Panc1 (cell line): ENCODE measurements around the gene PKMYT1. TPM values are rescaled to one million over a fixed set of nuclear protein-coding genes. Genes with fewer than 3 reads are reported as not detected.

Experiments
- ATAC-seq: fragments of 200-7000 bp; cut with Tn5 transposase; 2 replicates; pipeline ENCODE4 v1.9.1; 2020; ENCODE audit warnings: mild to moderate bottlenecking, moderate library complexity
- BruUV-seq: library from RNA; stranded (reverse); fragments of 400-500 nt; replicated peaks from 2 replicates; lab custom pipeline; 2021; lab: Mats Ljungman, UMichigan
- CTCF ChIA-PET: fragments of 300-600 bp; sonication (Branson Sonifier 250); formaldehyde crosslinking; loops from one replicate; lab custom pipeline; 2022; ENCODE audit warnings: antibody characterized with exemption; lab: Charles Lee
- POLR2A ChIA-PET: fragments of 300-600 bp; sonication (Branson Sonifier 250); formaldehyde crosslinking; loops from one replicate; lab custom pipeline; 2022; ENCODE audit warnings: antibody characterized with exemption; lab: Charles Lee
- DNase-seq: peaks from one replicate; pipeline ENCODE4 v3.0.0-alpha.2; 2010; ENCODE audit warnings: low read depth, low spot score
- H3K27ac ChIP-seq: 2 replicates; pipeline ENCODE4 v1.5.1; 2011; ENCODE audit warnings: mild to moderate bottlenecking, low read length, inconsistent platforms
- H3K27me3 ChIP-seq: fragments of 200-500 bp; sonication (Bioruptor generic); 2 replicates; pipeline ENCODE4 v1.6.0; 2014; ENCODE audit warnings: low read length, inconsistent platforms; ENCODE audit not compliant: control insufficient read depth, insufficient read depth
- H3K36me3 ChIP-seq: fragments of 200-500 bp; sonication (Bioruptor generic); 2 replicates; pipeline ENCODE4 v1.5.1; 2014; ENCODE audit warnings: inconsistent platforms, mild to moderate bottlenecking, low read length, moderate library complexity; ENCODE audit not compliant: control insufficient read depth, insufficient read depth
- H3K4me1 ChIP-seq: 2 replicates; pipeline ENCODE4 v1.5.1; 2011; ENCODE audit warnings: inconsistent platforms, mild to moderate bottlenecking, low read length, moderate library complexity; ENCODE audit not compliant: control insufficient read depth, insufficient read depth
- H3K4me3 ChIP-seq, 2 experiments: 2 replicates each; pipeline ENCODE4 v1.5.1; 2011 to 2012; ENCODE audit warnings: low read depth in 2 of 2, low read length in 2 of 2, mild to moderate bottlenecking in 2 of 2, inconsistent platforms in 1 of 2, moderate library complexity in 1 of 2
- H3K9me3 ChIP-seq: fragments of 200-500 bp; sonication (Bioruptor generic); 2 replicates; pipeline ENCODE4 v1.5.1; 2014; ENCODE audit warnings: low read depth, mild to moderate bottlenecking, inconsistent platforms, low read length, moderate library complexity; ENCODE audit not compliant: control insufficient read depth, insufficient read depth
- POLR2AphosphoS5 ChIP-seq: IDR thresholded peaks from 2 replicates; pipeline ENCODE4 v1.6.1; 2012; ENCODE audit warnings: mild to moderate bottlenecking, low read depth, low read length, moderate library complexity
- SIN3A ChIP-seq: IDR thresholded peaks from 2 replicates; pipeline ENCODE4 v1.6.1; 2012; ENCODE audit warnings: low read depth, mild to moderate bottlenecking, low read length, moderate library complexity, borderline replicate concordance; ENCODE audit not compliant: insufficient read depth
- TCF7L2 ChIP-seq: IDR thresholded peaks from 2 replicates; pipeline ENCODE4 v1.6.1; 2011; ENCODE audit warnings: mild to moderate bottlenecking, low read depth, low read length, inconsistent platforms
- in situ Hi-C: cut with HindIII; loops from 2 replicates; pipeline ENCODE4 v1.10.0; 2016; ENCODE audit warnings: low sequenced_read_pairs, low pct_unique_long_range_greater_than_20kb
- intact Hi-C: fragments of 100-400 bp; cut with micrococcal nuclease; formaldehyde crosslinking; loops from one replicate; pipeline ENCODE4 v1.10.0; 2022; ENCODE audit not compliant: unreplicated experiment
- total RNA-seq: library from RNA; stranded (reverse); gene quantifications from one replicate; pipeline ENCODE4 v1.2.1, GENCODE V29; 2021; ENCODE audit not compliant: unreplicated experiment
- TF ChIP-seq, protein P1 (sequence below), 2 experiments: IDR thresholded peaks; 2 replicates each; pipeline ENCODE4 v1.6.1; 2011 to 2012; ENCODE audit warnings: low read depth in 2 of 2, control low read depth in 1 of 2, low read length in 1 of 2, mild to moderate bottlenecking in 1 of 2, moderate library complexity in 1 of 2; ENCODE audit not compliant: insufficient read depth in 1 of 2
- TF ChIP-seq, protein P2 (sequence below): fragments of 450-650 bp; IDR thresholded peaks from 2 replicates; pipeline ENCODE4 v1.5.1; 2017; ENCODE audit warnings: mild to moderate bottlenecking

The PKMYT1 gene
- total RNA-seq, 1 experiment from 2014 or later, result 105 TPM

DNA sequence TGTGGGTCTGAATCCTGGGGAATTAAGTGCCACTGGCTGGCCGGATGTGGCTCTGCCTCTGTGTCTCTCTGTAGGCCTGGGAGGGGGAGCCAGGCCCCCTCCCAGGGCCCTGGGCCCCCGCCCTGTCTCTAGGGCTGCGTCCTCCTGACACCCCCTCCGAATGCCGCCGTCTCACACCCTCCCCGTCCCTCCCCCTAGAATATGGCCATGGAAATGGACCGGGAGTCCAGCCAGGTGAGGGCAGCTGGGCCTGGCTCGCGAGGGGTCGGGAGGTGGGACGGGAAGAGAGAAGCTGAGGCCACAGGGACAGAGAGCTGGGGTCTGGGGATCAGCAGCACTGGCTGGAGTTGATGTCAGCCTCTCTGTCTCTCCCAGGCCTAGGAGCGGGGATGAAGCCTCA lies 16.1 kb upstream of the PKMYT1 start:
- no TSS peak for BruUV-seq
- intact Hi-C loops, result no loop called here
- Histone ChIP-seq H3K36me3 (no peaks in the 10 kb centered on the region), H3K27ac (no peak overlapping the region), H3K27me3 (no peaks in the 10 kb centered on the region), H3K9me3 (no peaks in the 10 kb centered on the region), H3K4me1 (no peaks in the 10 kb centered on the region), H3K4me3 (no peak overlapping the region)
- TF ChIP-seq SIN3A (no peak), TCF7L2 (no peak), POLR2AphosphoS5 (no peak)
- TF ChIP-seq, protein P1, sequence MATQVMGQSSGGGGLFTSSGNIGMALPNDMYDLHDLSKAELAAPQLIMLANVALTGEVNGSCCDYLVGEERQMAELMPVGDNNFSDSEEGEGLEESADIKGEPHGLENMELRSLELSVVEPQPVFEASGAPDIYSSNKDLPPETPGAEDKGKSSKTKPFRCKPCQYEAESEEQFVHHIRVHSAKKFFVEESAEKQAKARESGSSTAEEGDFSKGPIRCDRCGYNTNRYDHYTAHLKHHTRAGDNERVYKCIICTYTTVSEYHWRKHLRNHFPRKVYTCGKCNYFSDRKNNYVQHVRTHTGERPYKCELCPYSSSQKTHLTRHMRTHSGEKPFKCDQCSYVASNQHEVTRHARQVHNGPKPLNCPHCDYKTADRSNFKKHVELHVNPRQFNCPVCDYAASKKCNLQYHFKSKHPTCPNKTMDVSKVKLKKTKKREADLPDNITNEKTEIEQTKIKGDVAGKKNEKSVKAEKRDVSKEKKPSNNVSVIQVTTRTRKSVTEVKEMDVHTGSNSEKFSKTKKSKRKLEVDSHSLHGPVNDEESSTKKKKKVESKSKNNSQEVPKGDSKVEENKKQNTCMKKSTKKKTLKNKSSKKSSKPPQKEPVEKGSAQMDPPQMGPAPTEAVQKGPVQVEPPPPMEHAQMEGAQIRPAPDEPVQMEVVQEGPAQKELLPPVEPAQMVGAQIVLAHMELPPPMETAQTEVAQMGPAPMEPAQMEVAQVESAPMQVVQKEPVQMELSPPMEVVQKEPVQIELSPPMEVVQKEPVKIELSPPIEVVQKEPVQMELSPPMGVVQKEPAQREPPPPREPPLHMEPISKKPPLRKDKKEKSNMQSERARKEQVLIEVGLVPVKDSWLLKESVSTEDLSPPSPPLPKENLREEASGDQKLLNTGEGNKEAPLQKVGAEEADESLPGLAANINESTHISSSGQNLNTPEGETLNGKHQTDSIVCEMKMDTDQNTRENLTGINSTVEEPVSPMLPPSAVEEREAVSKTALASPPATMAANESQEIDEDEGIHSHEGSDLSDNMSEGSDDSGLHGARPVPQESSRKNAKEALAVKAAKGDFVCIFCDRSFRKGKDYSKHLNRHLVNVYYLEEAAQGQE (IDR thresholded peaks at IDR 0.05; ENCODE audit: insufficient read depth in 1 of 2, low read depth in 2 of 2, low read length in 1 of 2), result no peak
- TF ChIP-seq, protein P2, sequence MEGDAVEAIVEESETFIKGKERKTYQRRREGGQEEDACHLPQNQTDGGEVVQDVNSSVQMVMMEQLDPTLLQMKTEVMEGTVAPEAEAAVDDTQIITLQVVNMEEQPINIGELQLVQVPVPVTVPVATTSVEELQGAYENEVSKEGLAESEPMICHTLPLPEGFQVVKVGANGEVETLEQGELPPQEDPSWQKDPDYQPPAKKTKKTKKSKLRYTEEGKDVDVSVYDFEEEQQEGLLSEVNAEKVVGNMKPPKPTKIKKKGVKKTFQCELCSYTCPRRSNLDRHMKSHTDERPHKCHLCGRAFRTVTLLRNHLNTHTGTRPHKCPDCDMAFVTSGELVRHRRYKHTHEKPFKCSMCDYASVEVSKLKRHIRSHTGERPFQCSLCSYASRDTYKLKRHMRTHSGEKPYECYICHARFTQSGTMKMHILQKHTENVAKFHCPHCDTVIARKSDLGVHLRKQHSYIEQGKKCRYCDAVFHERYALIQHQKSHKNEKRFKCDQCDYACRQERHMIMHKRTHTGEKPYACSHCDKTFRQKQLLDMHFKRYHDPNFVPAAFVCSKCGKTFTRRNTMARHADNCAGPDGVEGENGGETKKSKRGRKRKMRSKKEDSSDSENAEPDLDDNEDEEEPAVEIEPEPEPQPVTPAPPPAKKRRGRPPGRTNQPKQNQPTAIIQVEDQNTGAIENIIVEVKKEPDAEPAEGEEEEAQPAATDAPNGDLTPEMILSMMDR, result no peak
- ChIA-PET POLR2A (no interaction called here), CTCF (no interaction called here)
- ATAC-seq (no peak), DNase-seq (no peak)
- in situ Hi-C loops, result no loop called here

DNA sequence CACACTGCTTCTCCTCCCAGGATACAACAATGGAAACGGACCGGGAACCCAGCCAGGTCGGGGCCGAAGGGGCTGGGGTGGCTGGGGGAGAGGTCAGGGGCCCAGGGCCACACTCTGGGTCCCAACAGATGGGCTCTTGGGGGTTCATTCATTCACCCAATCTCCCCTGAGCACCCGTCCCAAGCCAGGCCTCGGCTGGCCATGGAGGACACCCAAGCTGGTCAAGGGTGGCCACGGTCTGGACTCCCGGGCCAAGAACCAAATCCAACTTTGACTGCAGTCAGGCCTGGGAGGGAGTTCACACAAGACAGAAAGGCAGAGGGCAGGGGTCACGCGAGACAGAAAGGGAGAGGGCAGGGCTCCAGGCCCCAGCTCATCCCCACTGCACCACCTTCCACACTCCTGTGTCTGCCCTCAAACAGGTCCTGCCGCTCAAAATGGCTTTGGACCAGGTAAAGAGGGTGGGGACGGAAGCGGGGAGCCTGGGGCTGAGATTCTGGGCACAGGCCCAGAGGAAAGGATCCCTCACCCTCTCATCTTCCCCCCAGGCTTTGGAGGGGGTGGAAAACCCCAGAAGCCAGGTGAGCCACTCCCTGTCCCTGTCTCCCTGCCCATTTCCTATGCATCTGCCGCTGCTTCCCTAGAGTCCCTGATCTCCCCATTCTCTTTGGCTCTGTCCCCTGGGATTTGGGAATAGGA lies 12.3 kb upstream of the PKMYT1 start:
- ChIA-PET POLR2A (no interaction called here), CTCF (no interaction called here)
- in situ Hi-C loops (no loop called here), intact Hi-C loops (no loop called here)
- no TSS peak for BruUV-seq
- Histone ChIP-seq H3K36me3 (no peaks in the 10 kb centered on the region), H3K4me1 (no peaks in the 10 kb centered on the region), H3K4me3 (no peak overlapping the region), H3K27me3 (no peaks in the 10 kb centered on the region), H3K9me3 (no peaks in the 10 kb centered on the region), H3K27ac (no peak overlapping the region)
- no peak for DNase-seq
- ATAC-seq, result no peak
- TF ChIP-seq, protein P2, result no peak
- TF ChIP-seq SIN3A (no peak), POLR2AphosphoS5 (no peak), TCF7L2 (no peak)
- TF ChIP-seq, protein P1 (IDR thresholded peaks at IDR 0.05; ENCODE audit: insufficient read depth in 1 of 2, low read depth in 2 of 2, low read length in 1 of 2), result no peak
